CD4-positive, alpha-beta memory T cell (primary cell): ENCODE measurements around the gene FNDC7. TPM values are rescaled to one million over a fixed set of nuclear protein-coding genes. Genes with fewer than 3 reads are reported as not detected.

Source experiments
- CTCF ChIA-PET: fragments of 350-600 bp; sonication (Branson Sonifier 250); formaldehyde crosslinking; loops from one replicate; lab custom pipeline; 2021; ENCODE audit warnings: inconsistent platforms; ENCODE audit not compliant: partially characterized antibody; lab: Charles Lee
- POLR2A ChIA-PET: fragments of 350-600 bp; sonication (Branson Sonifier 250); formaldehyde crosslinking; loops from one replicate; lab custom pipeline; 2021; ENCODE audit not compliant: partially characterized antibody; lab: Charles Lee
- DNase-seq, 5 donors: peaks; one replicate each; pipeline versions ENCODE4 v3.0.0 to v3.0.0-alpha.2; 2020 to 2022; ENCODE audit warnings: mixed read lengths in 1 of 5
- H3K27ac ChIP-seq: one replicate; pipeline ENCODE4 v1.7.0; 2013; ENCODE audit warnings: low read depth, low read length
- H3K27me3 ChIP-seq: 2 replicates; pipeline ENCODE4 v1.7.0; 2013; ENCODE audit warnings: mild to moderate bottlenecking, low read length, moderate library complexity; ENCODE audit not compliant: insufficient read depth
- H3K36me3 ChIP-seq: 2 replicates; pipeline ENCODE4 v1.7.0; 2013; ENCODE audit warnings: mild to moderate bottlenecking, low read length, moderate library complexity; ENCODE audit not compliant: insufficient read depth
- H3K4me1 ChIP-seq: 2 replicates; pipeline ENCODE4 v1.7.0; 2013; ENCODE audit warnings: mild to moderate bottlenecking, low read length, moderate library complexity; ENCODE audit not compliant: insufficient read depth
- H3K4me3 ChIP-seq, 2 donors: one replicate each; pipeline ENCODE4 v1.7.0; 2013; ENCODE audit warnings: low read length in 2 of 2, mild to moderate bottlenecking in 1 of 2
- H3K9me3 ChIP-seq, 2 donors: one replicate each; pipeline ENCODE4 v1.7.0; 2013; ENCODE audit warnings: low read length in 2 of 2, control low read depth in 1 of 2; ENCODE audit not compliant: control insufficient read depth in 1 of 2
- H3K27ac Mint-ChIP-seq, 7 donors: one replicate each; pipeline ENCODE4 v1.8.0; 2020 to 2021; ENCODE audit warnings: mixed read lengths in 7 of 7, mild to moderate bottlenecking in 6 of 7, inconsistent platforms in 3 of 7, moderate library complexity in 3 of 7
- H3K27me3 Mint-ChIP-seq, 2 donors: one replicate each; pipeline ENCODE4 v1.8.0; 2020 to 2021; ENCODE audit warnings: mixed read lengths in 2 of 2
- H3K36me3 Mint-ChIP-seq, 2 donors: one replicate each; pipeline ENCODE4 v1.8.0; 2020 to 2021; ENCODE audit warnings: mixed read lengths in 2 of 2, inconsistent platforms in 1 of 2, mild to moderate bottlenecking in 1 of 2
- H3K4me1 Mint-ChIP-seq, 4 donors: one replicate each; pipeline ENCODE4 v1.8.0; 2020 to 2021; ENCODE audit warnings: mixed read lengths in 4 of 4, mild to moderate bottlenecking in 1 of 4
- H3K4me3 Mint-ChIP-seq, 8 donors: one replicate each; pipeline ENCODE4 v1.8.0; 2020 to 2021; ENCODE audit warnings: mixed read lengths in 8 of 8, mild to moderate bottlenecking in 7 of 8, moderate library complexity in 6 of 8, inconsistent platforms in 3 of 8
- H3K9me3 Mint-ChIP-seq, 8 donors: one replicate each; pipeline ENCODE4 v1.8.0; 2020 to 2021; ENCODE audit warnings: mixed read lengths in 8 of 8, mild to moderate bottlenecking in 5 of 8, inconsistent platforms in 3 of 8, moderate library complexity in 1 of 8
- intact Hi-C: fragments of 100-400 bp; cut with micrococcal nuclease; formaldehyde crosslinking; loops from one replicate; pipeline ENCODE4 v1.15.1; 2023
- polyA plus RNA-seq, 2 donors: library from polyadenylated mRNA; unstranded; fragments of 300-500 nt; fragmentation: Illumina TruSeq; gene quantifications; one replicate each; pipeline ENCODE4 v1.2.3, GENCODE V29; 2021
- total RNA-seq, 2 experiments: library from RNA; stranded (reverse); gene quantifications; one replicate each; pipeline ENCODE4 v1.2.3, GENCODE V29; 2021

Gene FNDC7
- total and polyA plus RNA-seq, 4 experiments from 2014 or later = 0.10 to 0.17 (median 0.17) TPM; not detected in 1

GRCh38 chr1:108717774-108718316 is 5.1 kb downstream of the FNDC7 start:
- no peaks in the 10 kb centered on the region for H3K27me3 ChIP-seq
- Mint-ChIP-seq H3K27me3 (peaks cover 2 to 4% of the 10 kb centered on the region in 2 donors), H3K27ac (no peak overlapping the region), H3K36me3 (no peaks in the 10 kb centered on the region), H3K4me1 (no peaks in the 10 kb centered on the region), H3K4me3 (no peak overlapping the region), H3K9me3 (peaks cover 0 to 1% (median 0%) of the 10 kb centered on the region in 8 donors)
- CTCF ChIA-PET = interaction anchor here (1.9 kb wide), 1 partner anchor 25 kb away, joined by 4 read pairs; the partner anchor contains the start of gene PRPF38B
- H3K27ac ChIP-seq = no peak overlapping the region
- POLR2A ChIA-PET = interaction anchor here (0.8 kb wide), 1 partner anchor 10 kb away, joined by 4 read pairs; no protein-coding TSS in a partner anchor
- intact Hi-C loops = no loop called here
- no peaks in the 10 kb centered on the region for H3K36me3 ChIP-seq
- no peaks in the 10 kb centered on the region for H3K9me3 ChIP-seq
- DNase-seq = no peak
- no peaks in the 10 kb centered on the region for H3K4me1 ChIP-seq
- H3K4me3 ChIP-seq = no peak overlapping the region

DNA sequence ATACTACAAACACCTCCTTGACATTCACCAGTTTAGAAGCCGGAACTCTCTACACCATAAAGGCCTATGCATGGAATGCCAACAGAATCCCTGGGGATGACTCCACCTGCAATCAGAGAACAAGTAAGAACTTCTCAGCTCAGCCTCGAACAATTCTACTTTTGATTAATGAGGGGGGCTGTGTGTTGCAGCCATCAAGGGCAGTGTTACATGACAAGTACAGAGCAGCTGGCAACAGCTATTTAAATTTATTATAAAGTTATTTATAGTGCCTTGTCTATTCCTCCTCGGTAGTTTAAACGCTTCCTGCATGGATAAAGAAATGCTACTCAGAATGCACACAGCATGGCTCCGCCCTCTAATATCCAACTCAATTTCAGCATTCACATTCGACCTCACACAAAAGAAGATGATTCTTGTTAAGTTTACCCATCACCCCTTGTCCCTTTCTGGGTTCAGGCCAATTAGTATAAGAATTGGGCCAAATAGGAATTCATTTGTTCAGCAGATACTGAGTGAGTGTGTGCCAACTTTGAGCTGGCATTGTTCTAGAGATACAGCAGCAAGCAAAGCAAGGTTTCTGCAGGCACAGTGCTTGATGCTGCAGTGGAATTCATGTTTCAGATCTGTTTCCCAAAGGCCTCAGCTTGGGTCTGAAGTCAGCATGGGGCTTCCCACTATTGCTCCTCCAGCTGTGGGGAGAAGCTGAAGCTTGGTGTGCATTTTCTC is 6.4 kb downstream of the FNDC7 start:
- no peak for DNase-seq
- no peak overlapping the region for H3K27ac Mint-ChIP-seq
- no peak overlapping the region for H3K27ac ChIP-seq
- ChIA-PET POLR2A (no interaction called here), CTCF (interaction anchor here (1.0 to 1.9 kb wide), 4 partner anchors 10 to 180 kb away, joined by 3 to 4 read pairs (median 4); partner anchors contain the start of gene PRPF38B)
- H3K27me3 Mint-ChIP-seq = peaks cover 2 to 4% of the 10 kb centered on the region in 2 donors
- H3K27me3 ChIP-seq = no peaks in the 10 kb centered on the region
- no peaks in the 10 kb centered on the region for H3K36me3 ChIP-seq
- no peaks in the 10 kb centered on the region for H3K9me3 ChIP-seq
- no peaks in the 10 kb centered on the region for H3K36me3 Mint-ChIP-seq
- no peaks in the 10 kb centered on the region for H3K4me1 ChIP-seq
- no peak overlapping the region for H3K4me3 ChIP-seq
- no peaks in the 10 kb centered on the region for H3K4me1 Mint-ChIP-seq
- no peak overlapping the region for H3K4me3 Mint-ChIP-seq
- intact Hi-C loops = no loop called here
- peaks cover 0 to 1% (median 0%) of the 10 kb centered on the region in 8 donors for H3K9me3 Mint-ChIP-seq

GRCh38 chr1:108719656-108720435 is 7.1 kb downstream of the FNDC7 start:
- Histone ChIP-seq H3K4me3 (no peak overlapping the region), H3K9me3 (no peaks in the 10 kb centered on the region), H3K27me3 (no peaks in the 10 kb centered on the region), H3K4me1 (no peaks in the 10 kb centered on the region), H3K27ac (no peak overlapping the region), H3K36me3 (no peaks in the 10 kb centered on the region)
- Mint-ChIP-seq H3K4me3 (no peak overlapping the region), H3K9me3 (peaks cover 0 to 1% (median 0%) of the 10 kb centered on the region in 8 donors), H3K27ac (no peak overlapping the region), H3K36me3 (no peaks in the 10 kb centered on the region), H3K4me1 (no peaks in the 10 kb centered on the region), H3K27me3 (peaks cover 2 to 4% of the 10 kb centered on the region in 2 donors)
- intact Hi-C loops = no loop called here
- ChIA-PET POLR2A (no interaction called here), CTCF (interaction anchor here (1.0 kb wide), 1 partner anchor 179 kb away, joined by 4 read pairs; no protein-coding TSS in a partner anchor)
- no peak for DNase-seq

GRCh38 chr1:108722292-108722691 is 9.6 kb downstream of the FNDC7 start:
- peak overlapping the region in 1 of 8 donors; percentile 46 for H3K4me3 Mint-ChIP-seq
- H3K4me1 ChIP-seq = no peaks in the 10 kb centered on the region
- ChIA-PET POLR2A (no interaction called here), CTCF (no interaction called here)
- H3K36me3 ChIP-seq = no peaks in the 10 kb centered on the region
- no peak for DNase-seq
- no peaks in the 10 kb centered on the region for H3K4me1 Mint-ChIP-seq
- H3K9me3 Mint-ChIP-seq = no peaks in the 10 kb centered on the region
- no peaks in the 10 kb centered on the region for H3K9me3 ChIP-seq
- H3K27ac ChIP-seq = no peak overlapping the region
- peaks cover 1 to 3% of the 10 kb centered on the region in 2 donors for H3K27me3 Mint-ChIP-seq
- H3K27ac Mint-ChIP-seq = peak overlapping the region in 2 of 7 donors; percentile 31 to 72
- no peak overlapping the region for H3K4me3 ChIP-seq
- intact Hi-C loops = no loop called here
- H3K27me3 ChIP-seq = no peaks in the 10 kb centered on the region
- no peaks in the 10 kb centered on the region for H3K36me3 Mint-ChIP-seq

- intact Hi-C loops = no loop called here
- Mint-ChIP-seq H3K27me3 (peaks cover 7 to 8% of the 10 kb centered on the region in 2 donors), H3K4me3 (no peak overlapping the region), H3K36me3 (no peaks in the 10 kb centered on the region), H3K4me1 (no peaks in the 10 kb centered on the region), H3K27ac (no peak overlapping the region), H3K9me3 (no peaks in the 10 kb centered on the region)
- ChIA-PET CTCF (no interaction called here), POLR2A (no interaction called here)
- H3K9me3 ChIP-seq = no peaks in the 10 kb centered on the region
- H3K27me3 ChIP-seq = no peaks in the 10 kb centered on the region
- no peaks in the 10 kb centered on the region for H3K4me1 ChIP-seq
- H3K4me3 ChIP-seq = no peak overlapping the region
- no peak overlapping the region for H3K27ac ChIP-seq
- no peak for DNase-seq
- H3K36me3 ChIP-seq = no peaks in the 10 kb centered on the region
Observed at GRCh38 chr1:108725906-108726305, 13.2 kb downstream of the FNDC7 start.

DNA sequence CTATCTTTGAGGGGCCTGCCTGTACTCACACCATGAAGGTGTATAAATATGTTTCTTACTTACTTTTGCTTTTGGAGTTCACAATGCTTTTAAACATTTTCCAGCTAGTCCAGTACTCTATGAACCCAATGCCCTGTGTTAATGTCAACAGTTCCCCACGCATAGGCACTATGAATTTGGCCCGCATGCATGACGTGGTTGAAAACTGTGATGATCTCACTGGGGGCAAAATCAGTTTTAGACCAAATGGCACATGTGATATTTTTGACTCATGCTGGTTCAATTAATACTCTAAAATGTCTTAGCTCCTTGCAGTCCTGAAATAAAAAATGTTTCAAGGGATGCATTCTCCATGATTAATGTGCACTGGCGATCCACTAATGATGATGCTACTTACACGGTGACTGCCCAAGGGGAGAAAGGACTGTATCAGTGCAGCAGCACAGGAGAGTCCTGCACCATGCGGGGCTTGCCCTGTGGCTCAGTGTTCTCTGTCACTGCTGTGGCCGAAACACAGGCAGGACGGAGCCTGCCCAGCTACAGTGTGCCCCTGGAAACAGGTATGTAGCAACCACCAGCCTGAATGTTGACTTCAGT is 15.7 kb downstream of the FNDC7 start:
- POLR2A ChIA-PET = interaction anchor here (1.0 kb wide), 1 partner anchor 36 kb away, joined by 3 read pairs; the partner anchor contains the start of gene PRPF38B
- Mint-ChIP-seq H3K4me1 (no peaks in the 10 kb centered on the region), H3K27ac (no peak overlapping the region), H3K4me3 (no peak overlapping the region), H3K36me3 (no peaks in the 10 kb centered on the region), H3K9me3 (no peaks in the 10 kb centered on the region), H3K27me3 (peaks cover 7 to 8% of the 10 kb centered on the region in 2 donors)
- Histone ChIP-seq H3K4me3 (no peak overlapping the region), H3K4me1 (no peaks in the 10 kb centered on the region), H3K36me3 (no peaks in the 10 kb centered on the region), H3K27me3 (no peaks in the 10 kb centered on the region), H3K27ac (no peak overlapping the region), H3K9me3 (no peaks in the 10 kb centered on the region)
- intact Hi-C loops = no loop called here
- DNase-seq = no peak
- CTCF ChIA-PET = interaction anchor here (1.0 kb wide), 1 partner anchor 10 kb away, joined by 3 read pairs; no protein-coding TSS in a partner anchor
